BE2C (cell line): ENCODE measurements around the gene GAL.

Source experiments
- DNase-seq: peaks from one replicate; pipeline ENCODE4 v3.0.0-alpha.2; 2020
- H3K27me3 ChIP-seq: fragments of 250-450 bp; sonication (Bioruptor Pico); 2 replicates; pipeline ENCODE4 v1.5.1; 2020; ENCODE audit warnings: mild to moderate bottlenecking
- H3K36me3 ChIP-seq: fragments of 250-450 bp; sonication (Bioruptor Pico); 2 replicates; pipeline ENCODE4 v1.5.1; 2020; ENCODE audit warnings: mild to moderate bottlenecking
- H3K4me1 ChIP-seq: fragments of 250-450 bp; sonication (Bioruptor Pico); 2 replicates; pipeline ENCODE4 v1.5.1; 2020
- H3K4me3 ChIP-seq: 2 replicates; pipeline ENCODE4 v1.5.1; 2011; ENCODE audit warnings: low read depth, low read length
- H3K9me3 ChIP-seq: fragments of 250-450 bp; sonication (Bioruptor Pico); 2 replicates; pipeline ENCODE4 v1.5.1; 2020
- CTCF ChIP-seq: IDR thresholded peaks from 2 replicates; pipeline ENCODE4 v1.5.1; 2012; ENCODE audit warnings: mild to moderate bottlenecking, low read depth, low read length

Gene GAL

GRCh38 chr11:68658097-68658496, 26.2 kb upstream of the GAL start:
- Histone ChIP-seq H3K4me1 (peaks cover 34% of the 10 kb centered on the region), H3K9me3 (no peaks in the 10 kb centered on the region), H3K27me3 (no peaks in the 10 kb centered on the region), H3K36me3 (no peaks in the 10 kb centered on the region), H3K4me3 (no peak overlapping the region)
- no peak for TF ChIP-seq CTCF
- DNase-seq: no peak

GRCh38 chr11:68658661-68659060, 25.7 kb upstream of the GAL start:
- no peak for TF ChIP-seq CTCF
- H3K4me1 ChIP-seq: peaks cover 39% of the 10 kb centered on the region
- H3K4me3 ChIP-seq: 0 out of 2 replicates have a peak overlapping the region, but pooled peaks have one; percentile 0
- H3K9me3 ChIP-seq: peaks cover 4% of the 10 kb centered on the region; the same call in 1 of the 2 replicates
- no peaks in the 10 kb centered on the region for H3K36me3 ChIP-seq
- H3K27me3 ChIP-seq: no peaks in the 10 kb centered on the region
- DNase-seq: no peak

- Histone ChIP-seq H3K36me3 (no peaks in the 10 kb centered on the region), H3K27me3 (no peaks in the 10 kb centered on the region), H3K9me3 (peaks cover 4% of the 10 kb centered on the region; the same call in 1 of the 2 replicates), H3K4me1 (peaks cover 39% of the 10 kb centered on the region), H3K4me3 (peak overlapping the region; percentile 0; the same call in 1 of the 2 replicates)
- TF ChIP-seq CTCF: no peak
- peak; percentile 94 for DNase-seq
Measured at GRCh38 chr11:68659158-68659921, 25.0 kb upstream of the GAL start.

- H3K9me3 ChIP-seq: peaks cover 4% of the 10 kb centered on the region; the same call in 1 of the 2 replicates
- no peak for TF ChIP-seq CTCF
- DNase-seq: no peak
- H3K36me3 ChIP-seq: no peaks in the 10 kb centered on the region
- H3K4me1 ChIP-seq: peaks cover 39% of the 10 kb centered on the region
- H3K4me3 ChIP-seq: no peak overlapping the region
- no peaks in the 10 kb centered on the region for H3K27me3 ChIP-seq
Measured at GRCh38 chr11:68660066-68660810, 24.1 kb upstream of the GAL start.

- Histone ChIP-seq H3K4me3 (no peak overlapping the region), H3K27me3 (no peaks in the 10 kb centered on the region), H3K9me3 (peaks cover 4% of the 10 kb centered on the region; the same call in 1 of the 2 replicates), H3K4me1 (peaks cover 39% of the 10 kb centered on the region), H3K36me3 (no peaks in the 10 kb centered on the region)
- DNase-seq: no peak
- TF ChIP-seq CTCF: no peak
Measured at GRCh38 chr11:68661014-68661413, 23.3 kb upstream of the GAL start.
